SH-SY5Y (cell line): ENCODE results near the gene XDH.

Source experiments
- GATA2 ChIP-seq: IDR thresholded peaks from 2 replicates; pipeline ENCODE4 v1.6.1; 2011; ENCODE audit warnings: mild to moderate bottlenecking, low read depth, low read length
- GATA3 ChIP-seq: IDR thresholded peaks from 2 replicates; pipeline ENCODE4 v1.6.1; 2011; ENCODE audit warnings: low read depth, mild to moderate bottlenecking, low read length, moderate library complexity

- TF ChIP-seq GATA2 = no peak
- no peak for TF ChIP-seq GATA3
Observed at GRCh38 chr2:31429759-31430438, 15.4 kb upstream of the XDH start.
